H1 (cell line): ENCODE measurements around the gene SLC25A48. TPM values are rescaled to one million over a fixed set of nuclear protein-coding genes. Genes with fewer than 3 reads are reported as not detected.

ENCODE experiments used
- CTCF ChIA-PET: fragments of 300-600 bp; sonication (Branson Sonifier 250); formaldehyde crosslinking; loops from one replicate; lab custom pipeline; 2021; ENCODE audit not compliant: partially characterized antibody; lab: Charles Lee
- POLR2A ChIA-PET: fragments of 300-600 bp; sonication (Branson Sonifier 250); formaldehyde crosslinking; loops from one replicate; lab custom pipeline; 2021; ENCODE audit warnings: inconsistent platforms; ENCODE audit not compliant: partially characterized antibody; lab: Charles Lee
- DNase-seq, 2 experiments: peaks; one replicate each; pipeline versions ENCODE4 v3.0.0 to v3.0.0-alpha.2; 2010 to 2022; ENCODE audit warnings: low spot score in 2 of 2, low read depth in 1 of 2, mixed read lengths in 1 of 2
- FAIRE-seq: peaks from 2 replicates; lab custom pipeline; 2011; peaks lifted over from hg19 to GRCh38; lab: Jason Lieb, UNC
- H2AFZ ChIP-seq: 2 replicates; pipeline ENCODE4 v1.8.1; 2012; ENCODE audit warnings: low read length, inconsistent platforms
- H2AK5ac ChIP-seq: 2 replicates; pipeline ENCODE4 v1.6.1; 2013; ENCODE audit warnings: low read depth, low read length
- H2BK120ac ChIP-seq: replicated peaks from 2 replicates; pipeline ENCODE3; 2013; ENCODE audit warnings: low read depth, low read length, inconsistent platforms
- H2BK12ac ChIP-seq: 2 replicates; pipeline ENCODE4 v1.6.1; 2013; ENCODE audit warnings: low read depth, low read length
- H2BK15ac ChIP-seq: 2 replicates; pipeline ENCODE4 v1.6.1; 2013; ENCODE audit warnings: low read length
- H2BK20ac ChIP-seq: 2 replicates; pipeline ENCODE4 v1.6.1; 2013; ENCODE audit warnings: low read length
- H2BK5ac ChIP-seq: 2 replicates; pipeline ENCODE4 v1.6.1; 2013; ENCODE audit warnings: low read depth, low read length
- H3K14ac ChIP-seq: 2 replicates; pipeline ENCODE4 v1.6.1; 2013; ENCODE audit warnings: inconsistent platforms; ENCODE audit not compliant: insufficient read length
- H3K18ac ChIP-seq: 2 replicates; pipeline ENCODE4 v1.6.1; 2013; ENCODE audit warnings: low read length; ENCODE audit errors: extremely low read depth
- H3K23ac ChIP-seq: 2 replicates; pipeline ENCODE4 v1.6.1; 2013; ENCODE audit warnings: inconsistent platforms; ENCODE audit not compliant: insufficient read length
- H3K23me2 ChIP-seq: 2 replicates; pipeline ENCODE4 v1.6.1; 2013; ENCODE audit warnings: low read depth, low read length
- H3K27ac ChIP-seq: 2 replicates; pipeline ENCODE4 v1.6.1; 2011; ENCODE audit warnings: low read depth, low read length, inconsistent platforms
- H3K27me3 ChIP-seq, 4 experiments: replicated peaks in 1 of 4; 1 replicate in 1 of 4; 2 replicates in 3 of 4; pipeline versions ENCODE4 v1.6.1 to v1.8.1; 2011 to 2013; ENCODE audit warnings: low read length in 3 of 4, mild to moderate bottlenecking in 3 of 4, inconsistent platforms in 2 of 4, mixed read lengths in 2 of 4, moderate library complexity in 1 of 4; ENCODE audit not compliant: control insufficient read depth in 3 of 4, insufficient read depth in 3 of 4; ENCODE audit errors: extremely low read depth in 1 of 4
- H3K36me3 ChIP-seq, 4 experiments: 2 replicates each; pipeline versions ENCODE4 v1.6.1 to v1.8.1; 2011 to 2013; ENCODE audit warnings: mild to moderate bottlenecking in 4 of 4, low read length in 3 of 4, moderate library complexity in 2 of 4, control low read depth in 1 of 4, inconsistent platforms in 1 of 4; ENCODE audit not compliant: insufficient read depth in 4 of 4, control insufficient read depth in 2 of 4
- H3K4ac ChIP-seq: replicated peaks from 2 replicates; pipeline ENCODE3; 2013; ENCODE audit warnings: low read length, low read depth, mixed read lengths, inconsistent platforms; ENCODE audit not compliant: insufficient read length
- H3K4me1 ChIP-seq, 4 experiments: replicated peaks in 1 of 4; 1 replicate in 1 of 4; 2 replicates in 3 of 4; pipeline versions ENCODE4 v1.6.1 to v1.8.1; 2011 to 2013; ENCODE audit warnings: low read length in 3 of 4, inconsistent platforms in 2 of 4, mixed read lengths in 1 of 4; ENCODE audit not compliant: insufficient read depth in 4 of 4, control insufficient read depth in 3 of 4
- H3K4me2 ChIP-seq, 2 experiments: 2 replicates each; pipeline versions ENCODE4 v1.6.1 to v1.8.1; 2011 to 2013; ENCODE audit warnings: low read depth in 2 of 2, low read length in 2 of 2, control low read depth in 1 of 2, inconsistent platforms in 1 of 2, mild to moderate bottlenecking in 1 of 2; ENCODE audit not compliant: insufficient read depth in 1 of 2
- H3K4me3 ChIP-seq, 4 experiments: fragments of 200-600, 300-600 bp in 1 of 4; sonication (generic), shearing (Covaris generic), sonication (Bioruptor Twin) in 1 of 4; 2 replicates each; pipeline versions ENCODE4 v1.5.1 to v1.8.1; 2011 to 2016; ENCODE audit warnings: low read length in 4 of 4, low read depth in 3 of 4, control low read depth in 2 of 4, inconsistent platforms in 2 of 4, mild to moderate bottlenecking in 2 of 4, mixed read lengths in 1 of 4, moderate library complexity in 1 of 4; ENCODE audit not compliant: insufficient read depth in 2 of 4; ENCODE audit errors: extremely low read depth in 1 of 4
- H3K56ac ChIP-seq: replicated peaks from 2 replicates; pipeline ENCODE3; 2013; ENCODE audit warnings: low read depth, mild to moderate bottlenecking, mixed read lengths, low read length, inconsistent platforms; ENCODE audit not compliant: insufficient read length
- H3K79me1 ChIP-seq: 2 replicates; pipeline ENCODE4 v1.6.1; 2013; ENCODE audit warnings: low read depth, low read length, control low read depth
- H3K79me2 ChIP-seq, 2 experiments: 2 replicates each; pipeline versions ENCODE4 v1.6.1 to v1.8.1; 2012 to 2013; ENCODE audit warnings: low read length in 2 of 2, mild to moderate bottlenecking in 2 of 2, inconsistent platforms in 1 of 2; ENCODE audit not compliant: insufficient read depth in 2 of 2, control insufficient read depth in 1 of 2
- H3K9ac ChIP-seq, 4 experiments: replicated peaks in 1 of 4; 1 replicate in 1 of 4; 2 replicates in 3 of 4; pipeline versions ENCODE4 v1.6.1 to v1.8.1; 2011 to 2013; ENCODE audit warnings: low read depth in 3 of 4, low read length in 3 of 4, control low read depth in 2 of 4, mild to moderate bottlenecking in 2 of 4, moderate library complexity in 2 of 4, inconsistent platforms in 1 of 4; ENCODE audit errors: extremely low read depth in 1 of 4
- H3K9me3 ChIP-seq, 2 experiments: 2 replicates each; pipeline versions ENCODE4 v1.6.1 to v1.8.1; 2012 to 2013; ENCODE audit warnings: mild to moderate bottlenecking in 2 of 2, moderate library complexity in 2 of 2, control low read depth in 1 of 2, inconsistent platforms in 1 of 2, low read depth in 1 of 2, low read length in 1 of 2, mixed read lengths in 1 of 2; ENCODE audit not compliant: insufficient read depth in 2 of 2
- H4K20me1 ChIP-seq, 2 experiments: replicated peaks in 1 of 2; 2 replicates each; pipeline versions ENCODE3 to v1.8.1; 2011 to 2013; ENCODE audit warnings: inconsistent platforms in 2 of 2, low read length in 2 of 2, mild to moderate bottlenecking in 1 of 2; ENCODE audit not compliant: insufficient read depth in 2 of 2, control insufficient read depth in 1 of 2
- H4K5ac ChIP-seq: 2 replicates; pipeline ENCODE4 v1.6.1; 2013; ENCODE audit warnings: low read length, low read depth, mixed read lengths, inconsistent platforms; ENCODE audit not compliant: insufficient read length
- H4K8ac ChIP-seq: 2 replicates; pipeline ENCODE4 v1.8.0; 2013; ENCODE audit warnings: mild to moderate bottlenecking, moderate library complexity, low read length, inconsistent platforms; ENCODE audit not compliant: insufficient read depth; ENCODE audit errors: extremely low read depth
- H4K91ac ChIP-seq: replicated peaks from 2 replicates; pipeline ENCODE3; 2013; ENCODE audit warnings: low read length, mixed read lengths, inconsistent platforms; ENCODE audit not compliant: insufficient read length
- RBBP5 ChIP-seq: IDR thresholded peaks from 2 replicates; pipeline ENCODE4 v1.7.1; 2012; ENCODE audit warnings: low read depth, mild to moderate bottlenecking, inconsistent platforms, low read length, moderate library complexity, borderline replicate concordance
- polyA plus RNA-seq, 7 experiments: library from polyadenylated mRNA; depleted of rRNA in 3 of 7; stranded (reverse) in 5 of 7; unstranded in 2 of 7; fragments of >200 nt in 5 of 7; fragments of 200-250 nt in 2 of 7; gene quantifications; 1 replicate in 5 of 7; 2 replicates in 1 of 7; 4 replicates in 1 of 7; pipeline versions ENCODE4 v1.2.1 to v1.2.3, GENCODE V29; 2011 to 2013; ENCODE audit warnings: missing spikeins in 2 of 7, mixed read lengths in 2 of 7
- total RNA-seq: library from RNA; stranded (reverse); fragmentation: NEBNext Ultra II Directional; extraction: Animal tissue kit (Norgen Biotek cat#: 25700); gene quantifications from 2 replicates; pipeline ENCODE4 v1.2.1, GENCODE V29; 2021
- TF ChIP-seq, protein P1 (sequence below): IDR thresholded peaks from 2 replicates; pipeline ENCODE4 v1.6.1; 2012; ENCODE audit warnings: inconsistent platforms

Gene SLC25A48
- total and polyA plus RNA-seq, 2 of the 8 experiments (the other 6 are each of a cell fraction or from before 2014, with no cell fraction given), result 1.3 to 1.8 TPM

DNA sequence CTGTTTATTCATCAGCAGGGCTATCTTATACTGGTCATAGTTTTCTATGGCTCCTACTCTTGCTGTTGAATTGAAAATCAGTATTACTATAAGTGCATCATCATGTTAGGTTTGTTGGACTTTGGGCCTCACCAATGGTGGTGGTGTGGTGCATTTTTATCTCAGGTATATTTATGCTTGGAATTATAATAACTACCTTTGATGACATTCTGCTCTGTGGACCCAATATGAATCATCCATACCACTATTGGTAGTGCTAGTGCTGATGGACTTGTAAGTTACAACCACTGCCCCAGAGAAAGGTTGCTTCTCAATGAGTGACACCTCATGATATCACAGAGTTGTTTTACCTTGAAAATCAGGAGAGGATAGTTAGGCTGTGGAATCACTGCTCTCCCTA, 33.1 kb downstream of the SLC25A48 start:
- H2BK120ac ChIP-seq, result no peak overlapping the region
- H3K9me3 ChIP-seq, result no peaks in the 10 kb centered on the region
- no peak overlapping the region for H4K5ac ChIP-seq
- H2AK5ac ChIP-seq, result no peak overlapping the region
- H3K18ac ChIP-seq, result no peak overlapping the region
- TF ChIP-seq RBBP5, result no peak
- TF ChIP-seq, protein P1, sequence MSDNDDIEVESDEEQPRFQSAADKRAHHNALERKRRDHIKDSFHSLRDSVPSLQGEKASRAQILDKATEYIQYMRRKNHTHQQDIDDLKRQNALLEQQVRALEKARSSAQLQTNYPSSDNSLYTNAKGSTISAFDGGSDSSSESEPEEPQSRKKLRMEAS, result no peak
- H3K4ac ChIP-seq, result no peak overlapping the region
- ChIA-PET POLR2A (no interaction called here), CTCF (interaction anchor here (0.9 to 1.9 kb wide), 2 partner anchors 33 to 313 kb away, joined by 4 to 7 read pairs; partner anchors contain the start of gene SLC25A48)
- H3K79me1 ChIP-seq, result no peaks in the 10 kb centered on the region
- no peak overlapping the region for H2AFZ ChIP-seq
- no peak overlapping the region for H3K14ac ChIP-seq
- H3K9ac ChIP-seq, result no peak overlapping the region
- no peak overlapping the region for H3K56ac ChIP-seq
- H3K4me2 ChIP-seq, result no peak overlapping the region
- H3K27me3 ChIP-seq, result no peaks in the 10 kb centered on the region; a peak in 1 of 7 replicates
- H2BK15ac ChIP-seq, result no peak overlapping the region
- H2BK5ac ChIP-seq, result no peak overlapping the region
- no peak overlapping the region for H4K91ac ChIP-seq
- no peaks in the 10 kb centered on the region; the same call in 1 of the 2 replicates for H3K23me2 ChIP-seq
- no peak overlapping the region for H2BK12ac ChIP-seq
- no peak for FAIRE-seq
- H3K27ac ChIP-seq, result no peak overlapping the region
- H3K79me2 ChIP-seq, result no peaks in the 10 kb centered on the region
- H3K23ac ChIP-seq, result no peak overlapping the region
- H3K4me1 ChIP-seq, result no peaks in the 10 kb centered on the region
- no peaks in the 10 kb centered on the region for H4K20me1 ChIP-seq
- H2BK20ac ChIP-seq, result no peak overlapping the region
- no peak overlapping the region for H4K8ac ChIP-seq
- no peak overlapping the region for H3K4me3 ChIP-seq
- H3K36me3 ChIP-seq, result no peaks in the 10 kb centered on the region
- no peak for DNase-seq
